SJCRH30 (cell line): Measurements from ENCODE around the gene APOLD1. TPM values are rescaled to one million over a fixed set of nuclear protein-coding genes. Genes with fewer than 3 reads are reported as not detected.

Source experiments
- DNase-seq, 2 experiments: peaks; one replicate each; pipeline ENCODE4 v3.0.0-alpha.2; 2015 to 2020
- H3K27ac ChIP-seq: fragments of 250-450 bp; sonication (Bioruptor Pico); 2 replicates; pipeline ENCODE4 v1.5.1; 2020; ENCODE audit warnings: mild to moderate bottlenecking, moderate library complexity
- H3K27me3 ChIP-seq: fragments of 250-450 bp; sonication (Bioruptor Pico); 2 replicates; pipeline ENCODE4 v1.5.1; 2020; ENCODE audit warnings: mild to moderate bottlenecking, moderate library complexity
- H3K36me3 ChIP-seq: fragments of 250-450 bp; sonication (Bioruptor Pico); 2 replicates; pipeline ENCODE4 v1.5.1; 2020; ENCODE audit warnings: mild to moderate bottlenecking, moderate library complexity
- H3K4me1 ChIP-seq: fragments of 250-450 bp; sonication (Bioruptor Pico); 2 replicates; pipeline ENCODE4 v1.5.1; 2020; ENCODE audit warnings: mild to moderate bottlenecking, moderate library complexity
- H3K4me3 ChIP-seq: fragments of 250-450 bp; sonication (Bioruptor Pico); 2 replicates; pipeline ENCODE4 v1.5.1; 2020; ENCODE audit warnings: mild to moderate bottlenecking, moderate library complexity
- H3K9me3 ChIP-seq: fragments of 250-450 bp; sonication (Bioruptor Pico); replicated peaks from 2 replicates; pipeline ENCODE4 v1.5.1; 2020; ENCODE audit warnings: mild to moderate bottlenecking, moderate library complexity
- total RNA-seq: library from RNA; depleted of rRNA; stranded (reverse); fragments of >200 nt; shearing (Covaris generic); gene quantifications from 2 replicates; pipeline ENCODE4 v1.2.3, GENCODE V29; 2014

APOLD1 gene
- total RNA-seq, 1 experiment from 2014 or later, result 2.1 TPM

GRCh38 chr12:12770262-12770661, 15.2 kb upstream of the APOLD1 start:
- H3K4me3 ChIP-seq, result no peak overlapping the region
- DNase-seq, result no peak
- no peaks in the 10 kb centered on the region for H3K4me1 ChIP-seq
- H3K27me3 ChIP-seq, result no peaks in the 10 kb centered on the region
- no peaks in the 10 kb centered on the region for H3K9me3 ChIP-seq
- H3K27ac ChIP-seq, result no peak overlapping the region
- no peaks in the 10 kb centered on the region for H3K36me3 ChIP-seq

- H3K4me1 ChIP-seq, result peaks cover 7% of the 10 kb centered on the region
- no peak for DNase-seq
- H3K27ac ChIP-seq, result no peak overlapping the region
- H3K36me3 ChIP-seq, result no peaks in the 10 kb centered on the region
- no peaks in the 10 kb centered on the region for H3K9me3 ChIP-seq
- no peaks in the 10 kb centered on the region for H3K27me3 ChIP-seq
- no peak overlapping the region for H3K4me3 ChIP-seq
Observed at GRCh38 chr12:12774791-12775190, 10.7 kb upstream of the APOLD1 start.

GRCh38 chr12:12776261-12776660, 9.2 kb upstream of the APOLD1 start:
- H3K36me3 ChIP-seq, result no peaks in the 10 kb centered on the region
- H3K4me3 ChIP-seq, result no peak overlapping the region

GRCh38 chr12:12777092-12777491, 8.4 kb upstream of the APOLD1 start:
- no peak overlapping the region for H3K27ac ChIP-seq
- no peak for DNase-seq
- H3K27me3 ChIP-seq, result no peaks in the 10 kb centered on the region
- no peaks in the 10 kb centered on the region for H3K36me3 ChIP-seq
- H3K4me1 ChIP-seq, result peaks cover 8% of the 10 kb centered on the region
- no peaks in the 10 kb centered on the region for H3K9me3 ChIP-seq
- no peak overlapping the region for H3K4me3 ChIP-seq

More at GRCh38 chr12:12776261-12776660, 9.2 kb upstream of the APOLD1 start:
- Histone ChIP-seq H3K27me3 (no peaks in the 10 kb centered on the region), H3K9me3 (no peaks in the 10 kb centered on the region), H3K27ac (no peak overlapping the region), H3K4me1 (peaks cover 8% of the 10 kb centered on the region)
- DNase-seq, result no peak

GRCh38 chr12:12779007-12779406, 6.5 kb upstream of the APOLD1 start:
- peaks cover 8% of the 10 kb centered on the region for H3K4me1 ChIP-seq
- no peak for DNase-seq
- H3K9me3 ChIP-seq, result no peaks in the 10 kb centered on the region
- H3K4me3 ChIP-seq, result no peak overlapping the region
- H3K27ac ChIP-seq, result no peak overlapping the region
- no peaks in the 10 kb centered on the region for H3K27me3 ChIP-seq
- H3K36me3 ChIP-seq, result no peaks in the 10 kb centered on the region

GRCh38 chr12:12779529-12779928, 5.9 kb upstream of the APOLD1 start:
- no peaks in the 10 kb centered on the region for H3K27me3 ChIP-seq
- no peak overlapping the region for H3K27ac ChIP-seq
- no peaks in the 10 kb centered on the region for H3K9me3 ChIP-seq
- peak in 1 of 2 experiments; percentile 50 for DNase-seq
- H3K4me1 ChIP-seq, result peaks cover 8% of the 10 kb centered on the region
- no peaks in the 10 kb centered on the region for H3K36me3 ChIP-seq
- H3K4me3 ChIP-seq, result no peak overlapping the region

GRCh38 chr12:12784116-12784515, 1.3 kb upstream of the APOLD1 start:
- no peaks in the 10 kb centered on the region for H3K27me3 ChIP-seq
- H3K4me3 ChIP-seq, result no peak overlapping the region
- no peak for DNase-seq
- H3K9me3 ChIP-seq, result no peaks in the 10 kb centered on the region
- no peak overlapping the region for H3K27ac ChIP-seq
- H3K4me1 ChIP-seq, result peaks cover 20% of the 10 kb centered on the region
- H3K36me3 ChIP-seq, result no peaks in the 10 kb centered on the region

- H3K36me3 ChIP-seq, result no peaks in the 10 kb centered on the region
- DNase-seq, result no peak
- no peaks in the 10 kb centered on the region for H3K27me3 ChIP-seq
- peak overlapping the region; percentile 50; the same call in 1 of the 2 replicates for H3K27ac ChIP-seq
- no peaks in the 10 kb centered on the region for H3K9me3 ChIP-seq
- peak overlapping the region; percentile 68 for H3K4me3 ChIP-seq
- H3K4me1 ChIP-seq, result peaks cover 16% of the 10 kb centered on the region; the same call in 1 of the 2 replicates
Observed at GRCh38 chr12:12786351-12786705, 869 bp downstream of the APOLD1 start.

GRCh38 chr12:12786706-12787601, 1.5 kb downstream of the APOLD1 start:
- DNase-seq, result peak; percentile 73 to 83
- no peaks in the 10 kb centered on the region for H3K9me3 ChIP-seq
- H3K27me3 ChIP-seq, result no peaks in the 10 kb centered on the region
- peaks cover 21% of the 10 kb centered on the region; the same call in 1 of the 2 replicates for H3K4me1 ChIP-seq
- no peaks in the 10 kb centered on the region for H3K36me3 ChIP-seq
- peak overlapping the region; percentile 68 for H3K4me3 ChIP-seq
- H3K27ac ChIP-seq, result peak overlapping the region; percentile 50

GRCh38 chr12:12788131-12788530, 2.7 kb downstream of the APOLD1 start:
- Histone ChIP-seq H3K27ac (no peak overlapping the region), H3K36me3 (no peaks in the 10 kb centered on the region), H3K27me3 (no peaks in the 10 kb centered on the region), H3K4me3 (no peak overlapping the region), H3K4me1 (peaks cover 28% of the 10 kb centered on the region), H3K9me3 (no peaks in the 10 kb centered on the region)
- DNase-seq, result peak in 1 of 2 experiments; percentile 20

GRCh38 chr12:12788675-12789368, 3.4 kb downstream of the APOLD1 start:
- DNase-seq, result peak; percentile 62 to 92
- H3K9me3 ChIP-seq, result no peaks in the 10 kb centered on the region
- no peaks in the 10 kb centered on the region for H3K27me3 ChIP-seq
- no peak overlapping the region for H3K27ac ChIP-seq
- H3K4me1 ChIP-seq, result peaks cover 28% of the 10 kb centered on the region
- H3K4me3 ChIP-seq, result no peak overlapping the region
- no peaks in the 10 kb centered on the region for H3K36me3 ChIP-seq

GRCh38 chr12:12790956-12791355, 5.5 kb downstream of the APOLD1 start:
- H3K4me3 ChIP-seq, result no peak overlapping the region
- H3K36me3 ChIP-seq, result no peaks in the 10 kb centered on the region
- no peaks in the 10 kb centered on the region for H3K27me3 ChIP-seq
- peaks cover 28% of the 10 kb centered on the region for H3K4me1 ChIP-seq
- no peak for DNase-seq
- no peak overlapping the region for H3K27ac ChIP-seq
- H3K9me3 ChIP-seq, result no peaks in the 10 kb centered on the region

GRCh38 chr12:12791756-12792369, 6.4 kb downstream of the APOLD1 start:
- no peaks in the 10 kb centered on the region for H3K27me3 ChIP-seq
- DNase-seq, result peak; percentile 79 to 84
- no peaks in the 10 kb centered on the region for H3K36me3 ChIP-seq
- peak overlapping the region; percentile 29 for H3K4me3 ChIP-seq
- H3K27ac ChIP-seq, result no peak overlapping the region; the same call in 1 of the 2 replicates
- no peaks in the 10 kb centered on the region for H3K9me3 ChIP-seq
- peaks cover 25% of the 10 kb centered on the region for H3K4me1 ChIP-seq

- no peak for DNase-seq
- no peaks in the 10 kb centered on the region for H3K9me3 ChIP-seq
- peak overlapping the region; percentile 29; the same call in 1 of the 2 replicates for H3K4me3 ChIP-seq
- no peaks in the 10 kb centered on the region for H3K36me3 ChIP-seq
- H3K4me1 ChIP-seq, result peaks cover 24% of the 10 kb centered on the region
- H3K27me3 ChIP-seq, result no peaks in the 10 kb centered on the region
- no peak overlapping the region for H3K27ac ChIP-seq
Observed at GRCh38 chr12:12792421-12792820, 7.0 kb downstream of the APOLD1 start.

- H3K4me1 ChIP-seq, result peaks cover 16% of the 10 kb centered on the region
- H3K27ac ChIP-seq, result no peak overlapping the region
- H3K4me3 ChIP-seq, result no peak overlapping the region
- H3K27me3 ChIP-seq, result no peaks in the 10 kb centered on the region
- H3K36me3 ChIP-seq, result no peaks in the 10 kb centered on the region
- no peak for DNase-seq
- no peaks in the 10 kb centered on the region for H3K9me3 ChIP-seq
Observed at GRCh38 chr12:12794686-12795085, 9.2 kb downstream of the APOLD1 start.
